GM19395 (cell line): ENCODE results near the gene CEBPG.

Source experiments
- ATAC-seq: cut with Tn5 transposase; IDR thresholded peaks from one replicate; pipeline ENCODE4 v1.9.1; 2021; ENCODE audit warnings: mild to moderate bottlenecking, moderate library complexity; ENCODE audit not compliant: unreplicated experiment

The CEBPG gene

DNA sequence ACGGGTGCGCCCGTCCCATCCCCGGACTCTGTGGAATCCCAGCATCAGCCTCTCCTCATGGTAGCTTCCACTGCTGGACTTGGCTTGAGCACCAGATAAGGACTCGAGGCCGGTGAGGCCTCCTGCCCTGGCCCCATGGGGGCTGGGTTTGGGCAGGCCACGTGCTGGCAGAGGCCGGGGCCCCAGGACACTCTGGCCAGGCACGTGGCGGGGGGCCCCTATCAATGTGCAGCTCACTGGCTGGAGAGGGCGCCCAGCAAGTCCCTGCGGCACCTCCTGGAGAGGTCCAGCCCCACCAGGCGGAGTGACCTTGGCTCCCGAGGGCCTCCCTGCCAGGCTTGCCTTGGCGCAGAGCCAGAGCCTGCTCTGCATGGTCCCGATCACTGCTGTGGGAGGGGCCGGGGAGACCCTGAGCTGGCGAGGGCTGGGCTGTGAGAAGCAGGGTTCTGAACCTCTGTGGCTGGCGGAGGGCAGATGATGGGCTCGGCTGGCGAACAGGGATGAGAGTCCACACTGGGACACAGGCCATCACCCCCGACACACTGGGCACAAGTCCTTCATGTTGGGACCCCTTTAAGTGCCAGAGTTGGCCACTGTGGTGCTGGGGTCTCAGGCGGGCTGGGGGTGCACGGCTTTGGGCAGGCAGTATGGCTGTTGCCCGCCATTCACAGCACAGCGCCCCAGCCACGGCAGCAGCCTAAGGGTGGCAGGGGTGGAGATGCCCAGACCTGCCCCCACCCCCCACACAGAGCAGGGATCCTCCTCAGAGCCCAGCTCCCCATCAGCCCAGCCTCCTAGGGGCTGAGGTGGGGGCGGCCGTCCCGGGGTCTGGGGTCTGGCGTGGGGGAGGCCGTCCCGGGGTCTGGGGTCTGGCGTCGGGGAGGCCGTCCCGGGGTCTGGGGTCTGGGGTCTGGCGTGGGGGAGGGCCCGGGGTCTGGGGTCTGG lies 19.1 kb downstream of the CEBPG start:
- ATAC-seq: no peak

DNA sequence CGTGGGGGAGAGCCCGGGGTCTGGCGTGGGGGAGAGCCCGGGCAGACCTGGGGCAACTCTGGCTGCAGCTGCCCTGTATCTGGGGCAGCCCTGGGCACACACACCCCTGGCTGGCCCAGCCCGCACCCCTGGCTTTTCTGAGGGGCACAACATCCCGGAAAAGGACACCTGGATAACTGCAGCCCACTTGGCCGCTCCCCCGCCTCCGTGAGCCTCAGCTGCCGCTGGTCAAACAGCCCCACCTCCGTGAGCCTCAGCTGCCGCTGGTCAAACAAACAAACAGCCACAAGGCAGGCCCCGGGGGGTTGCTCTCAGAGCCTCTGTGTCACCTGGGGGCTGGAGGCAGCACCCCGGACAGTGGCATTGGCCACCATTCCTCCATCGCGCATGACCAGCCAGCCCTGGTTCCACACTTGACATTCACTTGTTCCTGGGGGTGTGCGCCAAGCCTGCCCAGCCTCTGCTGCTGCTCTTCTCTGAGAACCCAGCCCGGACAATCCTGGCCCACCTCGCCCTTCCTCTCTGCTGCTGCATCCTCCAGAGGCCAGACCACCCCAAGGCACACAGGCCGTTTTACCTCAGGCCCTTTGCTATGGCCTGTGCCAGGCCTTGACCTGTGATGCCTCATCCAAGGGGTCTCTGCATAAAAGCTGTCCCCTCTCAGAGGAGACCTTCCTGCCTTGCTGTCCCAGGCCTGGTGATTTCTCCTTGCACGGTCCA lies 19.9 kb downstream of the CEBPG start:
- no peak for ATAC-seq

DNA sequence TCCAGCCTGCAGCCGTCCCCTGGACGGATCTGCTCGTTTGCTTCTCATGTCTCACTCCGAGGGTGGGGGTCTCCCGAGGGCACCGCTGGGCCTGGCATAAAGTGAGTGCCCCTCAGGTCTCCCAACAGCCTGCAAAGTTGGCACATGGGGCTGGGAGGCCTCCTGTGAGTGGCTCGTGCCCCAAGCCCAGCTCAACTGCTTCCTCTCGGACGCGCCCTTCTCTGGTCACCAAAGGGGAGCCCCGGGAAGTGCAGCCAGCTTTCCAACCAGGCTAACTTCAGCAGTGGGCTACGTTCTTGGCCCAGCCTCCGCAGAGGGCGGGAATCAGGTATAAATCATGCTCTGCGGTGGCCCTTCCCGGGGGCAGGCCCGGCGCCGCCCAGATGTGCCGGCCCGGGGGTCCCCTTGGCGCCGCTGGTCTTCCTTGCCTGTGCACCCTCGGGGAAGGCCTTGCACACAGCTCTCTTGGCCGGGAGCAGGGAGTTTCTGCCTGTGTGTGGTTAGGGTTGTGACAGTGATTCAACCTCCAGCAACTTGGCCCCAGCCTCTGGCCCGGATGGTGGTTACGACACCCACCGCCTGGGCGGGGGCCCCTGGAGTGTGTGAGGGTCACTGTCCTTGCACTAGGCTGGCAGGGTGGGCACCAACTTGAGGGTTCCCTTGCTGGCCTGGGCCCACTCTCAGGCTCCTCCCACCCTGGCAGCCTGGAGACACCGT lies 20.7 kb downstream of the CEBPG start:
- no peak for ATAC-seq

DNA sequence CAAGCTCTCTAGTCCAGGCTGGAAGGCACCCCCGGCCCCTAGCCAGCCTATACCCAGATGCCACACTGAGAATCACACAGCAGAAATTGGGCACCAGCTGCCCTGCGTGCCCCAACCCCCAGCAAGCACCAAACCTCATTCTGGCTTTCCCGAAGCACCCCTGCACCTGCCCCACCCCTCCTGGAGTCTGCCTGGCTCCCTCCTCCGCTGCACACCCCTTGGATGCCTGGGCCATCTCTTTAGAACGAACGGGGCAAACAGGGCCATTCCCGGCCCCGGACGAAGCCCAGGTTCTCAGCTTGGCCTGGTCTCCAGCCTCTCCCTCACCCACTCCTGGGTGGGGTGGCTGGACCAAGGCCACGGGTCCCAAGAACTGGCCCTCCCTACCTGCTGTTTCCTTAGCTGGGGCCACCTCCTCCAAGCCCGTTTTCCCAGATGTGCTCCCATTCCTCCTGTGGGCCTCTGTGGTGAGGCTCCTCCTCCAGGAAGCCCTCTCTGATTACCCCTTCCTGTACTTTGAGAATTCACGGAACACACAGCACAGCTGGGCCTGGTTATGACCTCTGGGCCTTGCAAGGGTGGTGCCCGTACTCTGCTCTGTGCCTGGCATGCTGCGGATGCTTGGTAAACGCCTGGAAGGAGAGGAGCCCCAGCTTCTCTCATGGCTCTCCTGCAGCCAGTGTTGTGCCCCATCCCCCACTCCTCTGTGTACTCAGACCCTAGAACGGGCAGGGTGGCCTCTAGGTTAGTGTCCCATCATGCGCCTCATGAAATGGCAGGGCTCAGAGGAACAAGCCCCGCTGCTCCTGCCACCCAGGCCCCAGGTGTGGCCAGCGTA lies 21.4 kb downstream of the CEBPG start:
- ATAC-seq: no peak

DNA sequence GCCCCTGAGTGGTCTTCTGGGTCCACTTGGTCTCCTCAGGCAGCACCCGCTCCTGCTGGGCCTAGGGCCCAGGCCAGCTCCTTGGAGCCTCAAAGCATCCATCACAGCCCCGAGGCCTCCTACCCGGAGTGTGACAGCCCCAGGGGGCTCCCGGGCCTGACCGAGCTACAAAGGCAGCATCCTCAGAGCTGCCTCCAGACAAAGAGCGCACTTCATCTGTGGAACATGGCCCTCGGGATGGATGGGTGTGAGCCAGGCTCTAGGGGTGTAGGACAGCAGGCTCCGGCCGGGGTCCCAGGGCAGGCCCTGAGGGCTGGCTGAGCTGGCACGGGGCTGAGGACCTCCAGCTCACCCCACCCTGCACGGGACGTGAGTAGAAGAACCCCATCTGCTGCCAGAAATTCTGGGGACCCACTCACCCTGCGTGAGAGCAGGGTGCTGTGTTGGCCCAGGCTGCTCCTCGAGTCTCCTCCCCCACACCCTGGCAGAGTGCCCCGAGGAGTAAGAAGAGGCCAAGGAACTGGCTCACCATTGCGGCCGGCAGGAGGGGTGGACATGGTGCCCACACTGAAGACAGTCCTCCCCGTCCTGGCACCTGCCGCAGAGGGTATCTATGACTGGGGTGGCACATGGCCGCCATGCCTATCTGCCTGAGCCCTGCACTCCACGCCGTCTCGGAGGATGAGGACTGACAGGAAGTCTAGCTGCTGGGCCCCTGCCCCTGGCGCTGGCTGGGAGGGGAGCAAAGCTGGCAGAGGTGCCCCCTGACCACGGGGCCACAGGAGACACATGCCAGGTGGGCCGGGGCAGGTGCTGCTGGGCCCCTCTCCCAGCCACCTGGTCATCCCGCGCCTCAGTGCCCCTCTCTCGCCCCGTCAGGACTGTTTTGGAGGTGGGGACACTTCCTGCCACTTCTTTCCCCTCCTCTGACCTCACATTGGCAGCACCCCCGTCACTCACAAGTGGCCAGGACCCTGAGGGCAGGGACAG lies 22.3 kb downstream of the CEBPG start:
- no peak for ATAC-seq

DNA sequence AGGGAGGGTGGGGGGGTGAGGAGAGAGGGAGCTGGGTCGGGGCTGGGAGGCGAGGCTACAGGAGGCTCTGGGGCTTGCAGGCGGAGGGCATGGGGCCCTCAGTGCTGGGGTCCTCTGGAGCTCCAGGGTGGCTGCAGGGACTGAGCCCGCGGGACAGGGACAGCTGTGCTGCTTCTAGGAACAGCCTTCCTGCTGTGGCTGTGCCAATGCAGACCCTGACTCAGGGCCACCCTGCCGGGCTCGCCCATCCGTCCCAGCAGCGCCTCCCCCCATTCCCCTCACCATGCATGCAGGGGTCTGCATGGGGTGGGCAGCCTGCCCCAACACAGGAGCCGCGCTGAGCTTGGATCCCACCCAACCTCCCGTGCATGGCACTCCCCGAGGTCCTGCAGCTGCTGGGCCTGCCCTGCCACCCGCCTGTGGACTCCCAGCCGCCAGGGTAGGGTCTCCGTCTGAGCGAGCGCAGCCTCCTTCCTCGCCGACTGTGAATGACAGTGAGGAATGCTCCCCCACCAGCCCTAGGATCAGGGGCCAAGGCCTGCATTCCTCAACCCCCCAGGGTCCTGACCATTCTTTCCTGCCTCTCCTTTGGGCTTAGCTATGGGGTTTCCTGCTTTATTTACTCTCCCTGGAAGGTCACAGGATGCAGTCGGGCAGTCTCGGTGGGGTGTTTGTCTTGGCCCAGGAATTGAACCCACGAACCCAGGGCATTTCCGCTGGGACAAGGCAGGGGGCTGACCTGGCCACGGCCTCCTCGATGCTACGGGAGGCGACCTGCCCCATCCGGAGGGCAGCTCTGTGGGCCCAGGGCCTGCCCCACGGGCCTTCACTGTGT lies 23.4 kb downstream of the CEBPG start:
- no peak for ATAC-seq

DNA sequence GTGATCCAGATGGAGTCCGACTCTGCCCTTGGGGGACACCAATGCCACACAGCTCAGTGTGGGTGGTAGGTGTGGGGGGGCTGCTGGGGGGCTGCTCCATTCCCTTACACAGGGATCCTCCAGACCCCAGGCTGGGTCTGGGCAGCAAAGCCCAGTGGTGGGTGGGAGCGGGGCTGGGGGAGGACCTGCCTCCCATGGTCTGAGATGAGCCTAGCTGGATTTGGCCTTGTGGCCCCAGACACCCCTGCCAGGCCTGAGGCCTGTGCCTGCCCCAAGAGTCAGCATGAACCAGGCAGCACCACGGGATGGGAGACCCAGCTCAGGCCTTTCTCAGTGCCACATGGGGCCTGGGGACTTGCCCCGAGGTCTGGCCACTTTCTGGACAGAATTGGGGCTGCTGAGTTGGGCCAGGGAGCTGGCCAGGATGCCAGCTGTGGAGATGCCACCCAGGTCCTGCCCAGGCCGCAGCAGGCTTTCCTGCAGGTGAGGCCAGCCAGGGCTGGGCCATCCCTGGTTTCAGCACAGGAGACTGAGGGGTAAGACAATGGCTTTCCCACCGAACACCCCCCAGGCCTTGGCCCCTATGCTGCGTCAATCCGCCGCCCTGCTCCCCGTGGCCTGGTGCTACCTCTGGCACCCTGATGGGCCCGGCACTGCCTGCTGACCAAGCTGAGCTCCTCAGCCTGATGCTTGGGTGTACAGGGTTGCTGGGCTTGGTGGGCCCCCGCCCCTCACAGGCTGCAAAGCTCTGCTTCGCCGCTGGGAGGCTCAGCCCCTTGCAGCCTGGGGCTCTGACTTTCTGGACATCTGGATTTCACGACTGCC lies 24.2 kb downstream of the CEBPG start:
- no peak for ATAC-seq

DNA sequence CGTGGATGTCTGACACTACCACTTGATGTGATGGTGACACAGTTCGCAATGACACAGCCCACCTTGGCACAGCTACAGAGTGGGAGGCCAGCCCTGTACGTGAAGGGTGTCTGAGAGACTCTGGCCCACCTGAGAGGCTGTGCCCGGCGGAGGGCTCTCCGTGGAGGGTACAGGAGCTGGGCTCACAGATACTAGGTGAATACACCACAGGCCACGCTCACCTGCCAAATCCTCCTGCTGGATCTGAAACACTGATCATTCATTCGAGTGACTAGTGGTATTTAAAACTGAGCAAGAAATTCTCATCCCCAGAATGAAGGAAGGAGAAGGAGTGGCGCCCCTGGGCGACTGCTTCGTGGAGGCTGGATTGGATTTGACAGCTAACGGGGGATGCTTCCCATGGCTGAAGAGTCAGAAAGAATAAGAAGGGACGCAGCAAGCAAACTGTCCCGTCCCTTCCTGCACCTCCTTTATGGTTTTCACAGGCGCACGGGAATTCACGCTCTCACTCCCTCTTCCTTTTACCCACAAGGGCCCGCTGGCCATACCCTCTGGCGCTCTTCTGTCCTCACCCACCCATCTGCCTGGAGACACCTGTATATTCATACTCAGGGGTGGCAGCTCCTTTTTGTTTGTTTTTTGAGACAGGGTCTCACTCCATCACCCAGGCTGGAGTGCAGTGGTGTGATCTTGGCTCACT lies 25.0 kb downstream of the CEBPG start:
- ATAC-seq: no peak

DNA sequence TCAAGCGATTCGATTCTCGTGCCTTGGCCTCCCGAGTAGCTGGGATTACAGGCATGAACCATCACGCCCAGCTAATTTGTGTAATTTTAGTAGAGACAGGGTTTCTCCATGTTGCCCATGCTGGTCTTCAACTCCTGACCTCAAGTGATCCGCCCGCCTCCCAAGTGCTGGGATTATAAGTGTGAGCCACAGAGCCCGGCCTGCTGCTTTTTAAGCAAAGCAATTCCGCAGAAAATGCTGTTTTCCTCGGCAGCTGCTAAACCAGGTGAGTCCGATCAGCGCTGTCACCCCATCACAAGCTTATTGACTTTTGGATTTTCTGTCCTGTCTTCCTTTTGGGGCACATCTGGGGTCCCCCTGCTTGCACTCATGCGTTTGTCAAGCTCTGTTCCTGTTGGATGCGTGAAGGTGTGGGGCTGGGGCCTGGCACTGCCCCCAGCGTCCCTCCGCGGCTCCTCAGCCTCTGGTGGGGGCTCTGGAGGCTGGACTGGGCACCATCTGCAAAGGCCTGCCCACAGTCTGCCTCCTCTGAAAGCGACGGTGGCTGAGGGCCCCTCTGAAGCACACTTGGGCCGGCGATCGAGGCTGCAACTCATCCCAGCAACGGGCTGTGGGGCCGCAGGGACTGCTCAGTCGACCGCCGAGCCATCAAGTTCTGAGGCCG lies 25.7 kb downstream of the CEBPG start:
- no peak for ATAC-seq

DNA sequence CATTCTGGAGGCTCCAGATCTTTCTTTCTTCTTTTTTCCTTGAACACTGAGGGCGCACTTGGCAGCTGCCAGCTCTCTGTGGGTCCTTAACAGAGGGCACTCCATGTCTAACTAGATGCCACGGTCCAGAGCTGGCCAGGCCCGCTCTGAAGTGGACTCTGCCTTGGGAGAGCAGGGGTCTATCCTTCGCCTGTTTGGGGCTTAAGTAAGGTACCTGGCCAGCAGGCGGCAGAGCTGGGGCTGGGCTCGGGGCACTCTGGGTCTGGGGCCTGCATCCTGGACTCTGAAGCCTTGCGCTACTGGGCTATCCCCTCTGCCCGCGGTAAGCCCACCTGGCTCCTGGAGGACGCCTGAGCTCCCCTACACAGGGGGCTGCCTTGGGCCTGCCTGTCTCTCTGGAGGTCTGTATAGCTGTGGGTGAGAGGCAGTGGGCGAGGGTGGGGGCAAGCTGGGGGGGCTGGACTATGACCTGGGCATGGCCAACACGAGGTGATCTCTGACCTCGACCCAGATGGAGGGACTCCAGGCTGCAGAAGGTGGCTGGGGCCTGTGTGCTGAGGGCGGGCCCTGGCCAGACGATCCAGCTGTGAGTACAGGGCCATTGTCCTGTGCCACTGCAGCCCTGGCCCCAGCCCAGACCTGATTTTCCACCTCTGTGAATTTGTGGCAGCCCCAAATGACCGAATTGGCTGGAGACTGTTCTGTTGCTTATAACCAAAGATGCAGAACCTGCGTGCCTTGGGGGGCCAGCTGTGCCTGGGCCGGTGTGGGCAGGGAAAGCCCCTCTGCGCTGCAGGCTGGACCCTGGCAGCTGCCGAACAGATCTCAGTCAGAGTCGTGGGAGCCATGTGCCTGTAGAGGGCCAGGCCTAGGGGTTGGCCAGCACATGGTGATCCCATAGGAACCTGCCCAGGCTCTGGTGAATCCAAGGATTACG lies 26.5 kb downstream of the CEBPG start:
- ATAC-seq: no peak

DNA sequence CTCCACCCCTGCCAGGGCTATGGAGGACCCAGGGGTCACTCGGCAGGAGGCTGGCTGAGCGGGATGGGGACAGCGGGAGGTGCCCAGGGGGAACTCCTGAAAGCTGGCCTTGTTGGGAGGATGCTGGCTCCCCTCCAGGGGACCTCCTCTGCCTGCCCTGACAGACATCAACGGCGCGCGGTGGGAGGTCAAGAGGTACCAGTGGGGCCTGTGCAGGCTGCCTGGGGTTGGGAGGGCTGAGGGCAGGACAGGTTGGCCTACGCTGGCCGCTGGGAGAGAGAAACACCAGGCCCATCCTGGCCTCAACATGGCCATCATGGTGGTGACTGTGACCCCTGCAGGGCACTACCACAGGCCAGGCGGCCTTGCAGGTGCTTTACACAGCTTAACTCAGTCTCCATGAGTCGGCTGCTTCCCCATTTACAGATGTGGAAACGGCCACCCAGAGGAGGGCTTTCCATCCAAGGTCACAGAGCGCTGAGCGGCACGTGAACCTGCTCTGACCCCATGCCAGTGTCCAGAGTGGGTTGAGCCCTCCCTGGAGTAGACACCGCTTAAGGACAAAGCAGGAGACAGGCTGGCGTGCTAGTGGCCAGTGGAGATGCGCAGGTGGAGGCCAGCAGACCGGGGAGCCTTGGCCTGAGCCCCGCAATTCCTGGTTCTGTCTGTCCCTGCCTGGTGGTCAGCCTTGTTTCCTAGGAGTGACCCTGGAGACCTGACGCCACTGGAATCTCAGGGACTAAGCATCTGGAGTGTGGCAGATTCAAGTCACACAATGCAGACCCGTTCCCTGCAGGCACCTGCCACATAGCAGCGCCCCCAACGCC lies 27.6 kb downstream of the CEBPG start:
- ATAC-seq: no peak

DNA sequence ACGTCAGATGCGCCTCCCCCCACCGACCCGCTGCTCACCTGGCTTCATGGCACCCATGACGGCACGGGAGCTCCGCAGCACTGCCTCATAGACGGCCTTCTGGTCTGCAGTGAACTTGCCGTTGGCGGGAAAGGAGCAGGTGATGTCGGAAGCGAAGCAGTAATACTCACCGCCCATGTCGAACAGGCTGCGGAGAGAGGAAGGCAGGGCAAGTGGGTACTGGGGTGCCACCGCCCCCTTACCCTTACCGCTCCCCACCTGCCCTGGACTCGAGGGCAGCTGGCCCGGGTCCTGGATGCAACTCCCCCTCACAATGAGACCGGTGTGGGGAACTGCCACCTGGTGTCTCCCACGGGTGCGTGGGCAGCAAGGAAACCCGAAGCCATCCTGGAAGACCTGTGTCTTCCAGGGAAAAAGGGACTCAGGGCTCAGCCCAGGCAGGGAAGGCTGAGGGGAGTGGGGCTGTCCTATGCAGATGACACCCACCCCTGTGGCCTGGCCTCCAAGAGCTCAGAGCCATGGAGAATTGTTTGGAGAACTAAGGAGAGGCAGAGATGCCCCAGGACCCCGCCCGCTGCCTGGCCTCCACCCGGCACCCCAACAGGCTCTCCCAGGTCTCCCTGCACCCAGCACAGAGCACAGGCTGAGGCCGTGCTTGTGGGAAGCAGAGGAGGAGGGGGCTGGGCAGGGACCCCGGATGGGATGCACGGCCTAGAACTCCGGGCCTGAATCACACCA lies 28.3 kb downstream of the CEBPG start:
- no peak for ATAC-seq

DNA sequence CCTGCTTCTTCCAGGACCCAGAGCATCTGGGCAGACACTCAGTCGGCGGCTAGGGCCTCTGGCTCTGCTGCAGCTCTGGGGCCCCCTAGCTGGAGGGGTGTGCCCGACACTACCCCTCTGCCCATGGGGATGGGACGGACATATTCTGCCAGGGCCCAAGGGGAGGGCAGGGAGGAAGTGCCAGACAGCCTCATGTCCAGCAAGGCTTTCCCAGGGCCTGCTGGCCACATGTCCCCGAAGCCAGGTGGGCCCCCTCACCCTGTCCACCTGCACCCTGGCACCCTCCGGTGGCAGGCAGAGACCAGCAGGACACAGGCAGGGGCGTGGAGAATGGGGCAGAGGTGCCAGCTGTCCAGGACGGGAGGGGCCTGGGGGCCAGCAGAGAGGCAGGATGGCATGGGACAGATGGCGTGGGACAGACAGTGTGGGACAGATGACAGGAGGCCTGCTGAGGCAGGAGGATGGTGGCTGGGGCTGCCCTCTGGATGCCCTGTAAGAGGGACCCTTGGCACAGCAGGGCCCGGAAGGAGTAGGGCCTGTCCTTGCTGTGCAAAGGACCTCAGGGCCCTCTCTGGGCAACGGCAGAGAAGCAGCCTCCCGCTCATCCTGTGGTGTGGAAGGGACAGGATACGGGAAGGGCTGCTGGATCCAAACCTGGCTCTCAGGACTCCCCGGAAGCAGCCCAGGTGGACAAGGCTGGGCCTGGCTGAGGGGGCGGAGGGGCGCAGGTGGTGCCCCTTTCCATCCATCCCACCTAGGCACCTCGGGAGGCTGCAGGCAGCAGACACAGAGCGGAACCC lies 29.1 kb downstream of the CEBPG start:
- no peak for ATAC-seq
